H9 (cell line): ENCODE results near the gene ITIH4. TPM values are rescaled to one million over a fixed set of nuclear protein-coding genes. Genes with fewer than 3 reads are reported as not detected.

Experiments
- DNase-seq: peaks from one replicate; pipeline ENCODE4 v3.0.0-alpha.2; 2017
- H2AFZ ChIP-seq: one replicate; pipeline ENCODE4 v1.6.1; 2013; ENCODE audit warnings: mild to moderate bottlenecking, low read length, control low read depth, moderate library complexity
- H2AK5ac ChIP-seq: 2 replicates; pipeline ENCODE4 v1.6.1; 2013; ENCODE audit warnings: low read length, control low read depth, mixed read lengths; ENCODE audit not compliant: insufficient read length
- H2BK120ac ChIP-seq: one replicate; pipeline ENCODE4 v1.6.1; 2013; ENCODE audit warnings: low read depth, mild to moderate bottlenecking, low read length, control low read depth, inconsistent platforms; ENCODE audit not compliant: poor library complexity, severe bottlenecking
- H2BK12ac ChIP-seq: 2 replicates; pipeline ENCODE4 v1.6.1; 2013; ENCODE audit warnings: low read length, control low read depth, mixed read lengths, low read depth; ENCODE audit not compliant: insufficient read length
- H2BK15ac ChIP-seq: 2 replicates; pipeline ENCODE4 v1.6.1; 2013; ENCODE audit warnings: low read depth, low read length, control low read depth
- H2BK20ac ChIP-seq: one replicate; pipeline ENCODE4 v1.6.1; 2013; ENCODE audit warnings: low read depth, mild to moderate bottlenecking, low read length, control low read depth, inconsistent platforms; ENCODE audit not compliant: poor library complexity, severe bottlenecking
- H2BK5ac ChIP-seq: 2 replicates; pipeline ENCODE4 v1.6.1; 2013; ENCODE audit warnings: low read length, control low read depth, mixed read lengths; ENCODE audit not compliant: insufficient read length
- H3K14ac ChIP-seq: 2 replicates; pipeline ENCODE4 v1.6.1; 2013; ENCODE audit warnings: low read length, control low read depth; ENCODE audit not compliant: insufficient read depth
- H3K18ac ChIP-seq: 2 replicates; pipeline ENCODE4 v1.6.1; 2013; ENCODE audit warnings: low read depth, mild to moderate bottlenecking, mixed read lengths, low read length, control low read depth; ENCODE audit not compliant: insufficient read length
- H3K23ac ChIP-seq: 2 replicates; pipeline ENCODE4 v1.6.1; 2013; ENCODE audit warnings: low read length, control low read depth, mixed read lengths, low read depth; ENCODE audit not compliant: insufficient read length
- H3K23me2 ChIP-seq: 2 replicates; pipeline ENCODE4 v1.6.1; 2013; ENCODE audit warnings: low read depth, mild to moderate bottlenecking, mixed read lengths, low read length, control low read depth; ENCODE audit not compliant: insufficient read length, poor library complexity, severe bottlenecking
- H3K27ac ChIP-seq: 2 replicates; pipeline ENCODE4 v1.5.1; 2013; ENCODE audit warnings: low read length, control low read depth, mixed read lengths, low read depth; ENCODE audit not compliant: insufficient read length
- H3K27me3 ChIP-seq: 2 replicates; pipeline ENCODE4 v1.6.1; 2013; ENCODE audit warnings: low read length, control low read depth, inconsistent platforms; ENCODE audit not compliant: insufficient read depth
- H3K4ac ChIP-seq: 2 replicates; pipeline ENCODE4 v1.6.1; 2013; ENCODE audit warnings: low read depth, mild to moderate bottlenecking, control low read depth, inconsistent platforms, low read length, moderate library complexity
- H3K4me1 ChIP-seq: 2 replicates; pipeline ENCODE4 v1.6.1; 2013; ENCODE audit warnings: low read length, control low read depth, inconsistent platforms; ENCODE audit not compliant: insufficient read depth
- H3K4me2 ChIP-seq: 2 replicates; pipeline ENCODE4 v1.6.1; 2013; ENCODE audit warnings: low read length, control low read depth, mixed read lengths; ENCODE audit not compliant: insufficient read length, insufficient read depth
- H3K56ac ChIP-seq: 2 replicates; pipeline ENCODE4 v1.6.1; 2013; ENCODE audit warnings: low read depth, mild to moderate bottlenecking, mixed read lengths, low read length, control low read depth; ENCODE audit not compliant: insufficient read length
- H3K79me1 ChIP-seq: 2 replicates; pipeline ENCODE4 v1.6.1; 2013; ENCODE audit warnings: low read depth, mild to moderate bottlenecking, moderate library complexity, low read length, control low read depth, inconsistent platforms; ENCODE audit not compliant: insufficient read depth, poor library complexity, severe bottlenecking
- H3K79me2 ChIP-seq: 2 replicates; pipeline ENCODE4 v1.6.1; 2013; ENCODE audit warnings: low read length, control low read depth, inconsistent platforms; ENCODE audit not compliant: insufficient read depth
- H3K9ac ChIP-seq: 2 replicates; pipeline ENCODE4 v1.6.1; 2013; ENCODE audit warnings: low read length, control low read depth, mixed read lengths; ENCODE audit not compliant: insufficient read length; ENCODE audit errors: extremely low read depth
- H3K9me3 ChIP-seq: one replicate; pipeline ENCODE4 v1.6.1; 2013; ENCODE audit warnings: low read depth, low read length, inconsistent platforms; ENCODE audit not compliant: control insufficient read depth
- H3T11ph ChIP-seq: one replicate; pipeline ENCODE4 v1.6.1; 2013; ENCODE audit warnings: mild to moderate bottlenecking, low read length, control low read depth, inconsistent platforms
- H4K20me1 ChIP-seq: one replicate; pipeline ENCODE4 v1.6.1; 2013; ENCODE audit not compliant: control insufficient read depth, insufficient read length, insufficient read depth
- H4K5ac ChIP-seq: 2 replicates; pipeline ENCODE4 v1.6.1; 2013; ENCODE audit warnings: low read depth, mild to moderate bottlenecking, mixed read lengths, low read length, control low read depth; ENCODE audit not compliant: insufficient read length
- H4K8ac ChIP-seq: replicated peaks from 2 replicates; pipeline ENCODE4 v1.6.1; 2013; ENCODE audit warnings: low read length, control low read depth, mixed read lengths, low read depth; ENCODE audit not compliant: insufficient read length
- H4K91ac ChIP-seq: 2 replicates; pipeline ENCODE4 v1.6.1; 2013; ENCODE audit warnings: low read depth, mild to moderate bottlenecking, moderate library complexity, mixed read lengths, low read length, control low read depth; ENCODE audit not compliant: insufficient read length
- H3K27ac Mint-ChIP-seq, 3 experiments: 2 replicates in 2 of 3; 3 replicates in 1 of 3; pipeline ENCODE4 v1.8.0; 2020 to 2021; ENCODE audit warnings: mixed read lengths in 3 of 3, mild to moderate bottlenecking in 1 of 3, moderate library complexity in 1 of 3
- H3K27me3 Mint-ChIP-seq: 2 replicates; pipeline ENCODE4 v1.8.0; 2021; ENCODE audit warnings: low read depth, mild to moderate bottlenecking, moderate library complexity, mixed read lengths
- H3K36me3 Mint-ChIP-seq, 3 experiments: 2 replicates in 2 of 3; 3 replicates in 1 of 3; pipeline ENCODE4 v1.8.0; 2020 to 2021; ENCODE audit warnings: low read depth in 3 of 3, mixed read lengths in 3 of 3; ENCODE audit not compliant: insufficient read depth in 1 of 3
- H3K4me1 Mint-ChIP-seq, 2 experiments: 2 replicates each; pipeline ENCODE4 v1.8.0; 2020; ENCODE audit warnings: mixed read lengths in 2 of 2
- H3K4me3 Mint-ChIP-seq, 2 experiments: 2 replicates in 1 of 2; 3 replicates in 1 of 2; pipeline ENCODE4 v1.8.0; 2020 to 2021; ENCODE audit warnings: mild to moderate bottlenecking in 2 of 2, mixed read lengths in 2 of 2, moderate library complexity in 1 of 2
- H3K9me3 Mint-ChIP-seq, 2 experiments: 2 replicates in 1 of 2; 3 replicates in 1 of 2; pipeline ENCODE4 v1.8.0; 2020; ENCODE audit warnings: mild to moderate bottlenecking in 2 of 2, mixed read lengths in 2 of 2, moderate library complexity in 1 of 2
- CTCF ChIP-seq: fragments of 200-600 bp; sonication (generic); conservative IDR thresholded peaks from 3 replicates; pipeline ENCODE4 v1.8.0; 2021; ENCODE audit warnings: antibody characterized with exemption, mild to moderate bottlenecking
- WGBS: extraction: QIAGEN DNeasy Blood & Tissue Kit; methylation state at CpG from one replicate; pipeline ENCODE4 v1.1.7; 2013; ENCODE audit warnings: missing lambda C conversion rate, low lambda C conversion rate, mixed read lengths; ENCODE audit not compliant: insufficient read length; ENCODE audit errors: extremely low coverage; 5-methylcytosine and 5-hydroxymethylcytosine counted together
- total RNA-seq: library from RNA; stranded (reverse); gene quantifications from 2 replicates; pipeline ENCODE4 v1.2.1, GENCODE V29; 2021

The ITIH4 gene
- total RNA-seq, 1 experiment from 2014 or later: 3.0 TPM

- no CpG with 5 or more reads among the region's 8 CpGs for WGBS
- Histone ChIP-seq H2BK20ac (no peak overlapping the region), H3K27me3 (no peaks in the 10 kb centered on the region), H4K91ac (no peak overlapping the region), H2BK15ac (no peak overlapping the region), H2AK5ac (no peak overlapping the region), H3K56ac (no peak overlapping the region), H3K23ac (no peak overlapping the region), H3K18ac (no peak overlapping the region), H2AFZ (no peak overlapping the region), H3K27ac (no peak overlapping the region), H2BK120ac (no peak overlapping the region), H3K14ac (no peak overlapping the region), H3K9me3 (no peaks in the 10 kb centered on the region), H3K79me1 (no peaks in the 10 kb centered on the region), H3T11ph (no peak overlapping the region), H4K20me1 (no peaks in the 10 kb centered on the region), H3K4me2 (no peak overlapping the region), H3K4me1 (no peaks in the 10 kb centered on the region), H4K8ac (no peak overlapping the region), H2BK5ac (no peak overlapping the region), H2BK12ac (no peak overlapping the region), H4K5ac (no peak overlapping the region), H3K9ac (no peak overlapping the region), H3K23me2 (no peaks in the 10 kb centered on the region), H3K79me2 (no peaks in the 10 kb centered on the region), H3K4ac (no peak overlapping the region)
- DNase-seq: no peak
- Mint-ChIP-seq H3K27ac (no peak overlapping the region), H3K4me3 (no peak overlapping the region), H3K4me1 (no peaks in the 10 kb centered on the region), H3K36me3 (no peaks in the 10 kb centered on the region; a peak in 1 of 7 replicates), H3K27me3 (peaks cover 10% of the 10 kb centered on the region), H3K9me3 (no peaks in the 10 kb centered on the region)
- no peak for TF ChIP-seq CTCF
Measured at GRCh38 chr3:52813810-52814209, 16.7 kb downstream of the ITIH4 start.
